HEK293 (cell line): ENCODE results near the gene ACAP1.
A peak's percentile ranks its signal among the peaks of the same experiment; 100 is the strongest.

Source experiments
- CTCF ChIA-PET: fragments of 350-600 bp; formaldehyde crosslinking; extraction: SDS; loops from one replicate; lab custom pipeline; 2021; ENCODE audit warnings: antibody characterized with exemption; lab: Yijun Ruan, JAX
- POLR2A ChIA-PET: fragments of 300-600 bp; formaldehyde crosslinking; extraction: SDS; loops from one replicate; lab custom pipeline; 2020; ENCODE audit warnings: antibody characterized with exemption, inconsistent platforms; lab: Yijun Ruan, JAX
- H3K27ac ChIP-seq: fragments of 200-500 bp; sonication (Bioruptor generic); 2 replicates; pipeline ENCODE4 v1.5.1; 2014; ENCODE audit warnings: low read depth, low read length, control low read depth, inconsistent platforms; ENCODE audit errors: extremely low read depth
- H3K36me3 ChIP-seq, 2 experiments: fragments of 200-500 bp in 1 of 2; sonication (Bioruptor generic) in 1 of 2; 1 replicate in 1 of 2; 2 replicates in 1 of 2; pipeline ENCODE4 v1.5.1; 2014 to 2017; ENCODE audit warnings: inconsistent platforms in 2 of 2, low read length in 2 of 2; ENCODE audit not compliant: control insufficient read depth in 2 of 2, insufficient read depth in 1 of 2
- H3K4me1 ChIP-seq: fragments of 200-500 bp; sonication (Bioruptor generic); 2 replicates; pipeline ENCODE4 v1.5.1; 2014; ENCODE audit warnings: mild to moderate bottlenecking, low read length, inconsistent platforms; ENCODE audit not compliant: control insufficient read depth, insufficient read depth
- H3K4me3 ChIP-seq: 2 replicates; pipeline ENCODE4 v1.5.1; 2011; ENCODE audit warnings: low read depth, mild to moderate bottlenecking, control low read depth, low read length, moderate library complexity
- H3K9me3 ChIP-seq: fragments of 200-500 bp; sonication (Bioruptor generic); 2 replicates; pipeline ENCODE4 v1.5.1; 2014; ENCODE audit warnings: low read depth, low read length, inconsistent platforms; ENCODE audit not compliant: control insufficient read depth, insufficient read depth
- ATF2 ChIP-seq: fragments of 450-650 bp; formaldehyde crosslinking; IDR thresholded peaks from 2 replicates; pipeline ENCODE4 v1.5.1; 2016; ENCODE audit warnings: missing biosample characterization, missing genetic modification characterization, low read depth
- HIC1 ChIP-seq: fragments of 450-650 bp; formaldehyde crosslinking; IDR thresholded peaks from 2 replicates; pipeline ENCODE4 v1.5.1; 2016; ENCODE audit warnings: missing biosample characterization, missing genetic modification characterization
- KLF1 ChIP-seq: fragments of 450-650 bp; formaldehyde crosslinking; IDR thresholded peaks from 2 replicates; pipeline ENCODE4 v1.5.1; 2016; ENCODE audit warnings: missing biosample characterization, missing genetic modification characterization
- KLF16 ChIP-seq: fragments of 450-650 bp; formaldehyde crosslinking; IDR thresholded peaks from 2 replicates; pipeline ENCODE4 v1.5.1; 2017; ENCODE audit warnings: missing biosample characterization, missing genetic modification characterization
- KLF7 ChIP-seq: fragments of 450-650 bp; formaldehyde crosslinking; IDR thresholded peaks from 2 replicates; pipeline ENCODE4 v1.5.1; 2016; ENCODE audit warnings: missing biosample characterization, missing genetic modification characterization, borderline replicate concordance
- REST ChIP-seq: fragments of 450-650 bp; formaldehyde crosslinking; IDR thresholded peaks from 2 replicates; pipeline ENCODE4 v1.5.1; 2016; ENCODE audit warnings: missing biosample characterization, missing genetic modification characterization
- SP2 ChIP-seq: fragments of 450-650 bp; formaldehyde crosslinking; IDR thresholded peaks from 2 replicates; pipeline ENCODE4 v1.5.1; 2016; ENCODE audit warnings: missing biosample characterization, missing genetic modification characterization
- SP3 ChIP-seq: fragments of 450-650 bp; formaldehyde crosslinking; IDR thresholded peaks from 2 replicates; pipeline ENCODE4 v1.5.1; 2016; ENCODE audit warnings: missing biosample characterization, missing genetic modification characterization
- ZBTB20 ChIP-seq: fragments of 450-650 bp; formaldehyde crosslinking; IDR thresholded peaks from 2 replicates; pipeline ENCODE4 v1.5.1; 2016; ENCODE audit warnings: missing biosample characterization, missing genetic modification characterization
- ZNF23 ChIP-seq: fragments of 450-650 bp; formaldehyde crosslinking; IDR thresholded peaks from 2 replicates; pipeline ENCODE4 v1.5.1; 2016; ENCODE audit warnings: missing biosample characterization, missing genetic modification characterization, borderline replicate concordance
- ZNF335 ChIP-seq: fragments of 450-650 bp; formaldehyde crosslinking; conservative IDR thresholded peaks from 2 replicates; pipeline ENCODE4 v1.5.1; 2016; ENCODE audit warnings: missing biosample characterization, missing genetic modification characterization
- ZNF366 ChIP-seq: fragments of 450-650 bp; formaldehyde crosslinking; conservative IDR thresholded peaks from 2 replicates; pipeline ENCODE4 v1.5.1; 2016; ENCODE audit warnings: missing biosample characterization, missing genetic modification characterization
- ZNF645 ChIP-seq: fragments of 450-650 bp; formaldehyde crosslinking; IDR thresholded peaks from 2 replicates; pipeline ENCODE4; 2016; ENCODE audit warnings: missing biosample characterization, missing genetic modification characterization
- ZNF791 ChIP-seq: fragments of 450-650 bp; formaldehyde crosslinking; IDR thresholded peaks from 2 replicates; pipeline ENCODE4 v1.5.1; 2016; ENCODE audit warnings: missing biosample characterization, missing genetic modification characterization
- TF ChIP-seq, protein P1 (sequence below): fragments of 450-650 bp; formaldehyde crosslinking; IDR thresholded peaks from 2 replicates; pipeline ENCODE4 v1.5.1; 2016; ENCODE audit warnings: missing biosample characterization, missing genetic modification characterization
- TF ChIP-seq, protein P2 (sequence below): IDR thresholded peaks from 2 replicates; pipeline ENCODE4 v1.6.1; 2011; ENCODE audit warnings: mild to moderate bottlenecking, low read depth, low read length, borderline replicate concordance

The ACAP1 gene

GRCh38 chr17:7294614-7295153 is 41.6 kb upstream of the ACAP1 start, which contains the start of gene YBX2:
TSS of gene YBX2 (minus strand) at chr17:7294639. CDS start at chr17:7294500, 139 bp downstream.
- CTCF ChIA-PET, result no interaction called here

DNA sequence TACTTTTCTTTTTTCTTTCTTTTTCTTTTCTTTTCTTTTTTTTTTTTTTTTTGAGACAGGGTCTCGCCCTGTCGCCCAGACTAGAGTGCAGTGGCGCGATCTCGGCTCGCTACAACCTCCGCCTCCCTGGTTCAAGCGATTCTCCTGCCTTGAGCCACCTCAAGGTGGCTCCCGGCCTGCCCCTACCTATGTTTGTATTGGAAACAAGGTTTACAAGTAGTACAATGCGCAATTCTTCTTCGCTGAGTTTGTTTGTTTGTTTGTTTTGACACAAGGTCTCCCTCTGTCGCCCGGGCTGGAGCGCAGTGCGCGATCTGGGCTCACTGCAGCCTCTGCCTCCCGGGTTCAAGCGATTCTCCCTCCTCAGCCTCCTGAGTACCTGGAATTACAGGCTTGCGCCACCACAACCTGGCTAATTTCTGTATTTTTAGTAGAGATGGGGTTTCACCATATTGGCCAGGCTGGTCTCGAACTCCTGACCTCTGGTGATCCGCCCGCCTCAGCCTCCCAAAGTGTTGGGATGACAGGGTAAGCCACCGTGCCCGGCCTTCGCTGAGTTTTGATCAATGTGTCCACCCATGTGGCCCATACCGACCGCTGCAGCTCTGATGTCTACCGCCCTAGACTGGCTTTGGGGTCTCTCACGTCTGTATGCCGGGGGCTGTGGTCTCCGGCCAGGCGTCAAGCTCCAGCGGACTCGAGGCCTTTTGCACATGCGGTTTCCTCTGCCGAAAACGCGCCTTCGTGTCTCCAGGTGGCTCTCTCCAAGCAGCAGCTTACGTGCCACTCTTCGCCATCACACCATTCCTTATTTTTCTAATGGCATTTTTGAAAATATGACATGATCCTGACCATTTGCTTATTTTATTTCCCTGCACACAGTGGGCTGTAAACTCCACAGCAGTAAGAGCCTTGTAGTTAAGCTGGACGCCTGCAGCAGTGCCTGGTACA is 40.8 kb upstream of the ACAP1 start:
- Histone ChIP-seq H3K4me1 (peaks cover 6% of the 10 kb centered on the region; the same call in 1 of the 2 replicates), H3K9me3 (no peaks in the 10 kb centered on the region), H3K36me3 (no peaks in the 10 kb centered on the region), H3K27ac (0 out of 2 replicates have a peak overlapping the region, but pooled peaks have one; percentile 37), H3K4me3 (no peak overlapping the region)
- ChIA-PET CTCF (interaction anchor here (0.7 to 6.6 kb wide), 28 partner anchors 7 to 252 kb away, joined by 3 to 160 read pairs (median 5); partner anchors contain the start of genes ACADVL, ACAP1, CTDNEP1 and DLG4), POLR2A (interaction anchor here (1.4 to 2.1 kb wide), 4 partner anchors 14 to 250 kb away, joined by 6 to 20 read pairs (median 12); partner anchors contain the start of genes ACADVL, DLG4, NEURL4 and SLC2A4)
- TF ChIP-seq REST (no peak), ATF2 (tag by site-specific recombination) (no peak), KLF16 (tag by site-specific recombination) (no peak)

More at GRCh38 chr17:7294614-7295153, 41.6 kb upstream of the ACAP1 start, which contains the start of gene YBX2:
- TF ChIP-seq KLF7 (0 out of 2 replicates have a peak, but pooled peaks have one; percentile 48), ZBTB20 (0 out of 2 replicates have a peak, but pooled peaks have one; percentile 16), KLF1 (tag by site-specific recombination) (peak; percentile 77), ZNF366 (0 out of 2 replicates have a peak, but pooled peaks have one; percentile 19), HIC1 (tag by site-specific recombination) (peak; percentile 64; the same call in 1 of the 2 replicates), ZNF335 (tag by site-specific recombination) (peak; percentile 54), ZNF23 (no peak), ZNF645 (tag by site-specific recombination) (no peak), SP2 (peak; percentile 51), SP3 (tag by site-specific recombination) (peak; percentile 43), ZNF791 (tag by site-specific recombination) (no peak), KLF16 (tag by site-specific recombination) (peak; percentile 58)
- TF ChIP-seq, protein P1, sequence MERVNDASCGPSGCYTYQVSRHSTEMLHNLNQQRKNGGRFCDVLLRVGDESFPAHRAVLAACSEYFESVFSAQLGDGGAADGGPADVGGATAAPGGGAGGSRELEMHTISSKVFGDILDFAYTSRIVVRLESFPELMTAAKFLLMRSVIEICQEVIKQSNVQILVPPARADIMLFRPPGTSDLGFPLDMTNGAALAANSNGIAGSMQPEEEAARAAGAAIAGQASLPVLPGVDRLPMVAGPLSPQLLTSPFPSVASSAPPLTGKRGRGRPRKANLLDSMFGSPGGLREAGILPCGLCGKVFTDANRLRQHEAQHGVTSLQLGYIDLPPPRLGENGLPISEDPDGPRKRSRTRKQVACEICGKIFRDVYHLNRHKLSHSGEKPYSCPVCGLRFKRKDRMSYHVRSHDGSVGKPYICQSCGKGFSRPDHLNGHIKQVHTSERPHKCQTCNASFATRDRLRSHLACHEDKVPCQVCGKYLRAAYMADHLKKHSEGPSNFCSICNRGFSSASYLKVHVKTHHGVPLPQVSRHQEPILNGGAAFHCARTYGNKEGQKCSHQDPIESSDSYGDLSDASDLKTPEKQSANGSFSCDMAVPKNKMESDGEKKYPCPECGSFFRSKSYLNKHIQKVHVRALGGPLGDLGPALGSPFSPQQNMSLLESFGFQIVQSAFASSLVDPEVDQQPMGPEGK (tag by site-specific recombination), result peak; percentile 59; the same call in 1 of the 2 replicates
- TF ChIP-seq, protein P2, sequence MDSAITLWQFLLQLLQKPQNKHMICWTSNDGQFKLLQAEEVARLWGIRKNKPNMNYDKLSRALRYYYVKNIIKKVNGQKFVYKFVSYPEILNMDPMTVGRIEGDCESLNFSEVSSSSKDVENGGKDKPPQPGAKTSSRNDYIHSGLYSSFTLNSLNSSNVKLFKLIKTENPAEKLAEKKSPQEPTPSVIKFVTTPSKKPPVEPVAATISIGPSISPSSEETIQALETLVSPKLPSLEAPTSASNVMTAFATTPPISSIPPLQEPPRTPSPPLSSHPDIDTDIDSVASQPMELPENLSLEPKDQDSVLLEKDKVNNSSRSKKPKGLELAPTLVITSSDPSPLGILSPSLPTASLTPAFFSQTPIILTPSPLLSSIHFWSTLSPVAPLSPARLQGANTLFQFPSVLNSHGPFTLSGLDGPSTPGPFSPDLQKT, result no peak
- Histone ChIP-seq H3K9me3 (no peaks in the 10 kb centered on the region), H3K4me3 (peak within 1 kb of the TSS; percentile 6; the same call in 1 of the 2 replicates), H3K36me3 (no peaks in the 10 kb centered on the region), H3K4me1 (peaks cover 6% of the 10 kb centered on the region; the same call in 1 of the 2 replicates), H3K27ac (peak within 1 kb of the TSS; percentile 37; the same call in 1 of the 2 replicates)
- POLR2A ChIA-PET, result no interaction called here
